ENCODE measurements around the gene ADAM12.

The ADAM12 gene

GRCh38 chr10:126302826-126303665 lies 85.2 kb downstream of the ADAM12 start:
- no peak for TF ChIP-seq CREB1 (IDR thresholded peaks at IDR 0.05; ENCODE audit: low read depth)

GRCh38 chr10:126302476-126302756 lies 85.9 kb downstream of the ADAM12 start:
- TF ChIP-seq CEBPB (IDR thresholded peaks at IDR 0.05) (no peak), CREB1 (IDR thresholded peaks at IDR 0.05; ENCODE audit: low read depth) (no peak), EP300 (IDR thresholded peaks at IDR 0.05; ENCODE audit: borderline replicate concordance) (no peak), FOXM1 (IDR thresholded peaks at IDR 0.05; ENCODE audit: borderline replicate concordance, low read depth) (no peak), TEAD4 (IDR thresholded peaks at IDR 0.05) (no peak), NFIC (IDR thresholded peaks at IDR 0.05) (no peak), REST (IDR thresholded peaks at IDR 0.05; ENCODE audit: low read depth) (no peak), TAF1 (IDR thresholded peaks at IDR 0.05; ENCODE audit: low read depth) (no peak), ZBTB7A (IDR thresholded peaks at IDR 0.05; ENCODE audit: low read depth) (no peak), EGR1 (IDR thresholded peaks at IDR 0.05) (no peak), RAD21 (IDR thresholded peaks at IDR 0.05; ENCODE audit: low read depth) (no peak), USF1 (IDR thresholded peaks at IDR 0.05) (no peak), MAX (IDR thresholded peaks at IDR 0.05) (no peak)

- TF ChIP-seq TCF12 (IDR thresholded peaks at IDR 0.05; ENCODE audit: low read depth) (no peak), MAX (IDR thresholded peaks at IDR 0.05) (no peak), ZBTB7A (IDR thresholded peaks at IDR 0.05; ENCODE audit: low read depth) (no peak), EGR1 (IDR thresholded peaks at IDR 0.05) (no peak)
Measured at GRCh38 chr10:126301701-126302475, 86.4 kb downstream of the ADAM12 start.

GRCh38 chr10:126294451-126294850 lies 93.8 kb downstream of the ADAM12 start:
- TF ChIP-seq TAF1 (IDR thresholded peaks at IDR 0.05; ENCODE audit: low read depth) (no peak), YY1 (IDR thresholded peaks at IDR 0.05; ENCODE audit: low read depth) (no peak), TCF12 (IDR thresholded peaks at IDR 0.05; ENCODE audit: low read depth) (no peak), NFIC (IDR thresholded peaks at IDR 0.05) (no peak), EGR1 (IDR thresholded peaks at IDR 0.05) (no peak), EP300 (IDR thresholded peaks at IDR 0.05; ENCODE audit: borderline replicate concordance) (no peak), RAD21 (IDR thresholded peaks at IDR 0.05; ENCODE audit: low read depth) (no peak), CREB1 (IDR thresholded peaks at IDR 0.05; ENCODE audit: low read depth) (no peak)

GRCh38 chr10:126290232-126290631 lies 98.0 kb downstream of the ADAM12 start:
- TF ChIP-seq CEBPB (IDR thresholded peaks at IDR 0.05) (no peak), MAX (IDR thresholded peaks at IDR 0.05) (no peak), EGR1 (IDR thresholded peaks at IDR 0.05) (no peak)

- TF ChIP-seq CREB1 (IDR thresholded peaks at IDR 0.05; ENCODE audit: low read depth) (no peak), CEBPB (IDR thresholded peaks at IDR 0.05) (no peak), EGR1 (IDR thresholded peaks at IDR 0.05) (no peak), TAF1 (IDR thresholded peaks at IDR 0.05; ENCODE audit: low read depth) (no peak), REST (IDR thresholded peaks at IDR 0.05; ENCODE audit: low read depth) (no peak), NFIC (IDR thresholded peaks at IDR 0.05) (no peak), MAX (IDR thresholded peaks at IDR 0.05) (no peak), YY1 (IDR thresholded peaks at IDR 0.05; ENCODE audit: low read depth) (no peak), TEAD4 (IDR thresholded peaks at IDR 0.05) (no peak), EP300 (IDR thresholded peaks at IDR 0.05; ENCODE audit: borderline replicate concordance) (no peak), RAD21 (IDR thresholded peaks at IDR 0.05; ENCODE audit: low read depth) (no peak), USF1 (IDR thresholded peaks at IDR 0.05) (no peak), FOXM1 (IDR thresholded peaks at IDR 0.05; ENCODE audit: borderline replicate concordance, low read depth) (no peak)
Measured at GRCh38 chr10:126288547-126289493, 99.5 kb downstream of the ADAM12 start.
